Hematopoietic multipotent progenitor cell treated with erythropoietin and hydrocortisone succinate and interleukin-3 and kit ligand, for 15 days (in vitro differentiated cells): ENCODE measurements around the gene OR2T29.
"Not testable (repeated sequence)": the region's sequence is repeated elsewhere in the genome, so short reads cannot be mapped to it uniquely, and the experiment has no call there.

Experiments
- DNase-seq: peaks from one replicate; pipeline ENCODE4 v3.0.0-alpha.2; 2015; ENCODE audit warnings: low spot score

OR2T29 gene

GRCh38 chr1:248562672-248563071 lies at the start of gene OR2T29:
TSS of gene OR2T29 (minus strand) at chr1:248562772. CDS start at chr1:248559491, 3,281 bp downstream.
- DNase-seq: not testable (repeated sequence)

GRCh38 chr1:248611883-248612414 lies 49.4 kb upstream of the OR2T29 start:
- DNase-seq: no peak

- no peak for DNase-seq
These were observed 47.7 kb upstream of the OR2T29 start for GRCh38 chr1:248610301-248610700.

GRCh38 chr1:248599396-248599795 lies 36.8 kb upstream of the OR2T29 start:
- no peak for DNase-seq

- DNase-seq: no peak
These were observed 35.0 kb upstream of the OR2T29 start, which contains the start of gene OR2T10 for GRCh38 chr1:248597589-248597988. TSS of gene OR2T10 (minus strand) at chr1:248597700. CDS start at chr1:248593768, 3,932 bp downstream.

- DNase-seq: no peak
These were observed 34.0 kb upstream of the OR2T29 start for GRCh38 chr1:248596615-248597014.

GRCh38 chr1:248593226-248593625 lies 30.7 kb upstream of the OR2T29 start:
- no peak for DNase-seq

- DNase-seq: no peak
These were observed 30.1 kb upstream of the OR2T29 start for GRCh38 chr1:248592655-248593054.

GRCh38 chr1:248590055-248590454 lies 27.5 kb upstream of the OR2T29 start:
- no peak for DNase-seq

- DNase-seq: no peak
These were observed 26.8 kb upstream of the OR2T29 start for GRCh38 chr1:248589334-248589733.

GRCh38 chr1:248585266-248585665 lies 22.7 kb upstream of the OR2T29 start:
- no peak for DNase-seq

GRCh38 chr1:248576260-248576980 lies 13.8 kb upstream of the OR2T29 start:
- DNase-seq: no peak

- DNase-seq: not testable (repeated sequence)
These were observed 12.1 kb upstream of the OR2T29 start, which contains the start of gene OR2T34 for GRCh38 chr1:248574657-248575056. TSS of gene OR2T34 (minus strand) at chr1:248574757. CDS start at chr1:248574757, 0 bp downstream.

- DNase-seq: not testable (repeated sequence)
These were observed 11.3 kb upstream of the OR2T29 start for GRCh38 chr1:248573856-248574255.

- DNase-seq: not testable (repeated sequence)
These were observed 9.5 kb upstream of the OR2T29 start for GRCh38 chr1:248572049-248572448.

GRCh38 chr1:248570811-248571210 lies 8.2 kb upstream of the OR2T29 start:
- DNase-seq: not testable (repeated sequence)

- DNase-seq: not testable (repeated sequence)
These were observed 6.5 kb upstream of the OR2T29 start for GRCh38 chr1:248569049-248569448.

GRCh38 chr1:248565530-248566373 lies 3.2 kb upstream of the OR2T29 start:
- not testable (repeated sequence) for DNase-seq

- not testable (repeated sequence) for DNase-seq
These were observed 11.5 kb downstream of the OR2T29 start for GRCh38 chr1:248551027-248551426.

GRCh38 chr1:248547383-248547782 lies 15.2 kb downstream of the OR2T29 start:
- not testable (repeated sequence) for DNase-seq

- not testable (repeated sequence) for DNase-seq
These were observed 25.1 kb downstream of the OR2T29 start for GRCh38 chr1:248537449-248537848.

GRCh38 chr1:248521856-248522255 lies 40.7 kb downstream of the OR2T29 start:
- DNase-seq: no peak
